Tibial nerve (tissue), 4 donors: ENCODE measurements around the gene ADGRG1.

Experiments used
- CTCF ChIP-seq, 5 experiments: fragments of 200-600 bp in 3 of 5; fragments of 450-650 bp in 2 of 5; sonication (generic) in 3 of 5; IDR thresholded peaks; one replicate each; pipeline ENCODE4 v1.5.1; 2016 to 2019; ENCODE audit warnings: antibody characterized with exemption in 5 of 5, mild to moderate bottlenecking in 3 of 5, moderate library complexity in 2 of 5
- EP300 ChIP-seq, 2 donors: sonication (generic); formaldehyde crosslinking; IDR thresholded peaks; one replicate each; pipeline ENCODE4 v1.6.1; 2017; ENCODE audit warnings: antibody characterized with exemption in 2 of 2, mild to moderate bottlenecking in 1 of 2
- POLR2A ChIP-seq, 2 donors: fragments of 450-650 bp; IDR thresholded peaks; one replicate each; pipeline ENCODE4 v1.6.1; 2017; ENCODE audit warnings: antibody characterized with exemption in 2 of 2, mild to moderate bottlenecking in 2 of 2, moderate library complexity in 2 of 2

- TF ChIP-seq CTCF (IDR thresholded peaks at IDR 0.05) (no peak), EP300 (IDR thresholded peaks at IDR 0.05) (no peak), POLR2A (IDR thresholded peaks at IDR 0.05) (no peak)
These were observed 38.7 kb downstream of the ADGRG1 start for GRCh38 chr16:57667048-57667525.
